Activated T-helper 1 cell treated with Interleukin-2 at 50 U/mL for 16 hours (primary cell): Measurements from ENCODE around the gene GRID1.

Experiments used
- DNase-seq: peaks from one replicate; pipeline ENCODE4 v3.0.0-alpha.2; 2020; ENCODE audit warnings: low read depth

GRID1 gene

DNA sequence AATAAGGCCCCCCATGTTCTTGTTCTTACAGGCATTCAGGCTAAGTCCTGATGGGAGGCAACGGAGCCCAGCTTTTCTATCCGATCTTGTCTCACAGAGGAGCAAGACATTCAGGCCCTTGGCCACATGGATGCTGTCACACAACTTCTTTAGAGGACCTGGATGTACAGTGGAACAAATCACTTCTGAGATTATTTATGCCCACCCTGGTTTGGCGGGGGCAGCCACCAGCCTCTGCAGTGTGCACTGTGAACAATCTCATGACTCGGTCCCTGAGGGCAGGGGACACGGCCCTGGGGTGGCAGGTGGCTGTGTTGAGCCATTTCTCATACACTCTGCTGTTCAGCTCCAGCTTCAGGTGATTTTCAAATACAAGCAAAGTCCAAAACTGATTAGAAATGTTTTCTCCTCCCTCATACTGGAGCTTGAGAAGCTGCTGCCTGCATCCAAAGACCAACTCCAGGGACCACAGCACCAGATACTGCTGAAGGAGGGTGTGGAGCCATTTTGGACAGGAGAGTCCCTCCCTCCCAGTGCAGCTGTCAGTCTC lies 441.3 kb downstream of the GRID1 start:
- no peak for DNase-seq

DNA sequence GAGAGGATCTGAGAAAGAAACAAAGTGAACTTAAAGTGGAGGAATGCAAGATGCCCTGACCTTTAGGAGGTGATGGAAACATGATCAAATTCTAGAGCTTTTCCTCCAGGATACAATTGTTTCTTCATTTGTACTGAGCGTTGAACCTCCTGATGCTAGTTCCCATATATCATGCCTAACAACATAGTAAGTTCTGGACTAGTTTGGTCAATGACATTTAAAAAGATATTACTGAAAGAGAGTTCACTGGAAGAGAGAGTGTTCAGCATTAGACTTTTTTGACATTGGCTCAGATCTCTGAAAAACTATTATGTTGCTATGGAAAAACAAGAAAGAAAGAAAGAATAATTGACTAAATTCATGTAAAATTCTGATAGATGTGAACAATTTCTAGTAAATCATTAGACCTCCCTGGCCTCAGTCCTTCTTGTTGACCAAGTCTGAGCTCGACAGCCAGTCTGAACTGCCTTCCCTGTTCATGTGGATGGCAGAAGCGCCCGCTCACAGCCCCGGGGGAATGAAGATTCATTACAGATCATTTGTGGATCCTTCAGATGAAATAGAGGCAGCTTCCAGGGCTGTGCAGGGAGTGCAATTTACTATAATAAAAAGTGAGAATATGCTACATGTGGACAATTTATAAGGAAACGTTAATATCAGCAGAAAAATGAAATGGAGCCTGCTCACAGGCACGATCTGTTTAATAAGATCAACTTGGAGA lies 442.1 kb downstream of the GRID1 start:
- DNase-seq: no peak

DNA sequence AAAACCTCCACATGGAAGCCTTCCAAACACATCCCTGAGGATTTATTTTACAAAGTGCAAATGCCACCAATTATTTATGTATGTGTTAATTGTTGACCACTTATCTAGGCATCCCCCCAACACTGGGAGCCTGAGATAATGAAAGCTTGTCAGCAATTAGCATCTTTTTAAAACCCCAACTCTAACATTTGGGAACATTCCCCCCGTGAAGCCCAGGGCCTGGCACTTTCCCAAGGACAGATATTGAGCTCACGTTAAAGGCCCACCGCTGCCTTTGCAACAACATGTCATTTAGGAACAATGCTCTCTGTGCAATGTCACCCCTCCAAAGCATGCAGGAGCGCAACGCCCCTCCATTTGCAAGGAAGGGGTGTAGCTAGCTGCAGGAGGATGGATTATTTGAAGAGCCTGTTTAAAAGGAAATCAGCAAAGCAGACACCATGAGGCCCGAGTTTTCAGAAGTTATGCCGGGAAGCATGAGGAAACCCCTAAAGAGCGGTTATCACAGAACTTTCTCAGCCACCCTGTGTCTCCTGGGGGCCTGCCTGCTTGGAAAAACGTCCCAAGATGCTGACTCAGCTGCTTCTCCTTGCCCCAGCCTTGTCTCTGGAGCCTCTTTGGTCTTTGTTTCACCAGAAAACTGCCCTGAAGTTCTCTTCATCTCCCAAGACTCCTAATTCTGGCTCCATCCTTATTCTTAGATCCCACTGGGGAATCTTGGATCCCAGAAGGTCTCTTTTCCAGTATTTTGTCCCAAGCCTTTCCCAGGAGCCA lies 444.1 kb downstream of the GRID1 start:
- DNase-seq: no peak

DNA sequence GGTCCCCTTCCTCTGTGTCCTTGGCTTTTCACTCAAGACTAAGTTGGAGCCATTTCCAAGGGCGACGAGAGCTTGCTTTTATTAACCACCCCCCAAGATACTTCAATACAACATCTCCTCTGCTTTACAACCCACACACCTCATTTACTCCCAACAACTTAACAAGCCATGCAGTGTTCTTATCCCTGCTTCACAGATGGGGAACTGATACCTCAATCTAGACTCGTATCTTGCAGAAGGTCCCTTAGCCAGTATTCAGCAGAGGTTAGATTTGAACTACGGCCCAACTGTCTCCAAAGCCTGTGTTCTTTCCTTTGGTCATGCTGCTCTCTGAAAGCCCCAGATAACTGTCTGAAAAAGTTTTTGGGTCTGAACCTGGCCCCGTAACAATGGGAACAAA lies 444.8 kb downstream of the GRID1 start:
- DNase-seq: no peak

DNA sequence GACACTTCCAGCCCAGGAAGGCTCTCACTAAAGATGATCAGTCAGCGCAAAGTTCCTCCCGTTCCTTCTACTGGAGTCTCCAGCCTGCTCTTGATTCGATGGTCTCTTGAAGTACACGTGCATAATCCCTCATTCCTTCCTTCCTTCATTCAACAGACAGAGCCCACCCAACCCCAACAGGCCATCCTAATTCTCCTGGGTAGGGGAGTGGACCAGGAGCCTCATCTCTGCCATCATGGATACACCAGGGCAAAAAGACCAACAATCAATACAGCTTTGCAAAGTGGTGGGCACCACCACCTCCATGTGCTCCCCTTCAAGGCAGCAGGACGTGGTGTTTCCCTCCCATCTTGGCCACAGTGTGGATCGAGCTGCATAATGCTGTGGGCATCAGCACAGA lies 446.3 kb downstream of the GRID1 start:
- DNase-seq: no peak

DNA sequence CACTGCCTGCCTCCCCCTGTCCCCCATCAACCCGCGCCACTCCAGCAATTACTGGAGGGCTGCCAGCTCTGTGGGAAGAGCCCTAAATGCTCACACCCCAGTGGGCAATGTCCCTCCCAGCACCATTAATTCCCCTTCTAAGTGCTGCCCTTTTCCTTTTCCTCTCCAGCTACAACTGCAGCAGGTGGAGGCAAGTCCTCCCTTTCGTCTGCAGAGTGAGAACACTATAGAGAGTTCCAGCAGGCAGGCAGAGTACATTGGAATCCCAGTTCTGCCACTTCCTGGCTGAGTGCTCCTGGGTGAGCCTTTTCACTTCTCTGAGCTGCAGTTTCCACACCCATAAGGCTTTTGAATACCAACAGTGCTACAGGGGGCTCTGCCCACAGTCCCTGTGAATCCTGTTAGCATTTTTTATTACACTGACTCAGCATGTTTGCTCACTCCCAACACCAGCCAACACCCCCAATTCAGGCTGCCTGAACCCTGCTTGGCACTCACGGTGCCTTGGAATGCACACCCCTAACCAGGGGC lies 447.0 kb downstream of the GRID1 start:
- no peak for DNase-seq

DNA sequence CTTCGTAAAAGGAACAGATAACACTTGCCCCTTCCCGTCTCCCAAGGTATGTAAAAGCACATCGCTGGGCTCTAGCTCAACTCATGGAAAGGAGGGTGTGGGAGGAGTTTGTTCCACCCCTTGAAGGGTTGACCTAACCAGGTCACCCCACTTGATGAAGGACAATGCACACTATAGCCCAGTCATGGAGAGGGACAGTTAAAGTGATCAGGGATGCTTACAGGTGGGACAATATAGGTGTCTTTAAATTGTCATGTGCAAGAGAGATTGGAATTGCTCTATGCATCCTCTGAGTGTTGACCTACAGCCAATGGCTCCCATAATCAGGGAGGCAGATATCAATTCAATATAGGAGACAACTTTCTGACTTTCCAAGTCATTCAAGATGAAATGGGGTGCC lies 448.2 kb downstream of the GRID1 start:
- no peak for DNase-seq

DNA sequence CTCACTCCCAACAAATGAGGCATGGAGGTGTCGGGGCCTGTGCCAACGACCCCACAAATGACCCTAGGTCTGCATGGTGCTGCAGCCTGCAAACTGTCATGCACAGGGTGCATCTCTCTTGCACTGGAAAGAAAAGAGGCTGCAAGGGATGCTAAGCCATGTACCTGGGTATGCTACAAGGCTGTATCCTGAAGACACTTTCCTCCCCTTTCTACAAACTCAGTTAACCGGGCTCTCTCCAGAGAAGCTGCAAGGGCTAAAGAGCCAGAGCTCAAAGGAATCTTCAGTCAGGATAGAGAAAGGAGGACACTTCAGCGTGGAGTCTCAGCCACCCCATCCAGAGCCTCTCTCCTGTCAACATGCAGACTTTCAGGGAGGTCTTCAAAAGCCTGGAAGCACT lies 449.0 kb downstream of the GRID1 start:
- no peak for DNase-seq

DNA sequence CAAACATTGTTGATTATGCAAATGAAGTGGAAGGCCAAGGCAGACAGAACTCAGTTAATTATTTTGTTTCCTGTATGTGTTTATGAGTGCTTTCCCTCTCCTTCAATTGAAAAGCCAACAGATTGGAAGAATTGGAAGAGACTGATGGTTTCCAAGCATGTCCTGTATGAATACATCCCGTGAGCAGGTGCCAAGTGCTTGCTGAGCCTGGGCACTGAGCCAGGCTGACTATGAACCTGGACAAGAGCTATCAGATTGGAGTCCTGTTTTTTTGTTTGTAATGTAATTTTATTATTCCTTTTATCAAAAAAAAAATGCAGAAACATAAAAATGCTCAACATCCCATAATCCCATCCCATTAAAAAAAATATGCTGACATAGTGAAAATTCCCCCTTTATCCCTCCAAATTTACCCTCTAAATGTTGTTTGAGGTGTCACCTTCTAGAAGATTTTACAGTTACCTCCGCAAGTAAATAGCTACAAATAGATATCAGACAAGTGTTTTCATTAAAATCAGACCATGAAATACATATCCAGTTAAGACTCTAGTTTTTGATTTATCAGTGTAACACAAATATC lies 449.5 kb downstream of the GRID1 start:
- no peak for DNase-seq

DNA sequence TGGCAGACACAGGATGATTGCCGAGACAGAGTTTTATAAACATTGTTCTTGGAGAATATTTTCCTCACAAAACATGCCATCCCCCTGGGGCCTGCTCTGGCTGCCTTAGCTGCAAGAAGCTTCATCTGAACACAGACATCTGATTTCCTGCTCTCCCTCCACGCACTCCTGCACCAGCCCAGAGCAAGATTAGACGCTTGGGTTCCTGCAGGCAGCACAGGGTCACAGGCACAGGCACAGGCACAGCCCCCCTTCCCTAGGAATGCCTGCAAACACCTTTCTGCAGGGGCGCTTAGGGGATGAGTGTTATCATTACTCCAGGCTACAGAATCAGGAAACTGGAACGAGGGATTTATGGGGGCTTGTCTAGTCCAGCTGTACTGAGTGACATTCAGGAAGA lies 450.3 kb downstream of the GRID1 start:
- DNase-seq: no peak

DNA sequence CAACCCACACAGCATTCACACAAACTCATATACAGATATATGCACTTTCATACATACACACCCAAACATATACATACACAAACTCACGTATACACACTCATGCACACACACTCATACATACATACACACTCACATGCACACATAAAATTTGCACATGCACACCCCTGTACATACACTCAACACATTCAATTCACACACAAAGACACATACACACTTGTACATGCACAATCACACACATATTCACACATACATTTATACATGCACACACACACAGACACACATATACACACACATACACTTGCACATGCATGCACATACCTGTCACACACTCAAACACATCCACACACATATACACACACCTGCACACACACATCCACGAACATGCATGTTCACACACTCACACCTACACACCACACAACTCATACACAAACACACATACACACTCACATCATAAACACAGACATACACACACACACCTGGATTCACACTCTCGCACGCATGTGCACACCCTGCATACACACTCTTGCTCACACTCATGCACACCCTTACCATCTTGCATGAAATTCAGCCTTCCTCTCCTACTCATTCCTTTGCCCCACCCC lies 451.2 kb downstream of the GRID1 start:
- DNase-seq: no peak

DNA sequence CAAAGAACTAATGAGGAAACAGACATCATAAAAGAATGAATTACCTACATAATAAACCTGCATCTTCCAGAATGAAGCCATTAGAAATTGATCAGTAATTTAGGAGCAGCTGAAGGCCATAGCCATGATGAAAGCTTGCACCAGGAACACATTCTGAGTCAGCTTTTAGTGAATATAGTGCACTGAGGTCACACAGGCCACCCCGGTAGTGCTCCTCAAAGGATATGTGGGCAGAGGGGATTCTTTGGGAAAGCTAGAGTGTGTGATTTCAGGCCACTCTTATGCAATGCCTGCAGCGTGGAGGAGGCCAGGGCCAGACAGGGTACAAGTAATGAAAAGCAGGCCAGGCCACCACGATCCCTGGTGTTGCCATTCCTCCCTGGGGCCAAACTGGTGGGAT lies 451.9 kb downstream of the GRID1 start:
- DNase-seq: no peak

DNA sequence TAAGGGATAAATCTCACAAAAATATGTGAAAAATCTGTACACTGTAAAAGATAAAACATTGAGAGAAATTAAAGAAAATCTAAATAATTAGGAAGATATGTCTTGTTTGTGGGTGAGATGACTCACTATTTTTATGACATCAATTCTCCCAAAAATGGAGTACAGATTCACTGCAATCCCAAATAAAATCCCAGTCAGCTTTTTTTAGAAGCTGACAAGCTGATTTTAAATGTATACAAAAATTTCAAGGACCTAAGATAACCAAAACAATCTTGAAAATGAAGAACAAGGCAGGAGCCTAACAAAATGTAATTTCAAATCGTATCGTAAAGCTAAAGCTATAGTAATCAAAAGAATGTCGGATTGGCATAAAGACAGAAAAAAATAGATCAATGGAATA lies 458.1 kb downstream of the GRID1 start:
- no peak for DNase-seq

DNA sequence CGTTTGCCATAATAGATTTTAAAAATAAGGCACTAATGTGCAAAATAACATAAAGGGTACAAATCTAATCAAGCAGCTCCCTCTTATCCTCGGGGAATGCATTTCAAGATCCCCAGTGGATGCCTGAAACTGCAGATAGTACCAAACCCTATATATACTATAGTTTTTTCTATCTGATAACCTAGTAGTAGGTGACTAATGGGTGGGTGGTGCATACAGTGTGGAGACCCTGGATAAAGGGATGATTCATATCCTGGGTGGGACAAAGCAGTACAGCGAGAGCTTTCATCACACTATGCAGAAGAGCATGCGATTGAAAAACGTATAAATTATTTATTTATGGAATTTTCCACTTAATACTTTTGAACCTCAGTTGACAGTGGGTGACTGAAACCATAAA lies 464.5 kb downstream of the GRID1 start:
- no peak for DNase-seq

DNA sequence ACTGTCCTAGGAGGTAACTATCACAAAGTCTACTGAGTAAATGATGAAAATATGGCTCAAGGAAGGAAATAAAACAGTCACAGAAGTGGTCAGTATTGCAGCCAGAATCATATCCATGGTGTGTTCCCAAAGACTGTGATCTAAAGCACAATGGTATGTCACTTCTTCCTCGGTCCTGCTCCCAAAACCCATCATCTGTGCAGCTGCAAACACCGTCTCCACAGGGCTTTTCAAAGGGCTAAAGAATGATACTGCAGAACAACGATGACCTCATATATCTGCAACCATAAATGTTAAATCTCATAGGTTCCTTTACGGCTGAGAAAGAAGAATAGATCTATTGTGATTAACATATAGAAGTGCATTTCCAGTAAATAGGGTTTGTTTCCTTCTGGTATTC lies 465.0 kb downstream of the GRID1 start:
- DNase-seq: no peak

DNA sequence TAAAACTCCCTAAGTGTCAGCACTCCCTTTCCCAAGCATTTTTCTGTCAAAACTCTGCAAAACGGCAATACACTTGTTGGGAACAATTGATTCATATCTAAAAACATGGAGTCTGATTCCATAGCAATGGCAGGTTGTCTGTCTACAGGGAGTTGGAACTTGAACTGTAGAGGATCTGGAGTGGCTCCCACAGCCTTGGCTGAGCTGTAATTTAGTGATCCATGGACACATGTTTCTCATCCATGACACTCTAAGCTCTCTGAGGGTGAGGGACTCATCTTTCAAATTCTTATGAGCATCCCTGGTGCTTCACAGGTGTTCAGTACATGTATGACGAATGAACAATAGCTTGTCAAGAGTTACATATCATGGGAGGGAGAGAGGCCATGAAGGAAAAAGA lies 466.1 kb downstream of the GRID1 start:
- DNase-seq: no peak

DNA sequence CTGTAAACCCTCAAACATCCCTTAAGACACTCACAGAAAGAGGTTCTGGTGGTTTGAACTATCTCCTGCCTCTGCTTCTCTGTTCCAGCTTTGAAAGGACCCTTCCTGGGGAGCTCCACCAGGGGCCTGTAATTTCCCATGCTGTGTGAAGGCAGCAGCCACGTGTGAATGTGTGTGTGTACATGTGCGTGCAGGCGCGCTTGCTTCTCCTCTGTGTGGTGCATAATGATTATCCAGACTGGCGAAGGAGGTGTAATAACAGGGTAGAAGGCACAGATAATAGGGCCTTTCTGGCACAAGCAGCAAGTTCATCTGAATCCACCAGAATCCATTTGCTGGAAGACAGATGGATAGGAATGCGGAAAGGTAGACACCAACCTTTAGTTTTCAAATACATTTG lies 466.5 kb downstream of the GRID1 start:
- DNase-seq: no peak

DNA sequence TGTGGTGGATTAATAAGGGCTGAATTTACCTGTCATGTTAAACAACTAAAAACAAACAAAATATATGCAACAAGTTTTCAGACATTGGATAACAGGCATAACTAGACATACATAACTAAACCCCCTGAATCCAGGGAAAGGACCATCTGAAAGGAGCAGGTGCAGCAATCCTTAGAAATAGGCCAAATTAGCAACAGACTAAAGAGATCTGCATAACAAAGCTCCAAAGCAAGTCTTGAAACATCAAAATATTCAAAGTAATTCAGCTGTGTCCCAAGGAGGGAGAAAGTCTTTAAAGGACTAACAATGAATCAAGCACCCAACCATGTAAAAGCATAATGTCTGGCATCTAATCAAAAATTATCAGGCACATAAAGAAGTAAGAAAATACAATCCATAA lies 475.1 kb downstream of the GRID1 start:
- no peak for DNase-seq

DNA sequence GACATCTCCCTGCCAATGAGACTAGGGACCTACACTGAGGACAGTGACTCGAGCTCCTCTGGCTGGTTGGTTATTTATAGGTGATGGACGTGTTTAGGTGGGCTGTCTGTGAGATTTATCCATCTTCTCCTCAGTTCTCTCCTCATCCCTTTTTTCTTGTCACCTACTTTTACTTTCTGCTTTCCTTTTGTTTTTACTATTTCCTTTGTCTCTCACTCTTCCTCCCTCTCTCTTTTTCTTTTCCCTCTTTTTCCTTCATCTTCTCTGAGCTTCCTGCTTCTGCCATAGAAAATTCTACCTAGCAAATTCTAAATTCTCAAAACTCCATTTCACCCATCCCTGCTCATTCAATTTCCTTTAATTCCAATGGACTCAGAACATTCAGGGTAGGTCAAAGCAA lies 478.0 kb downstream of the GRID1 start:
- no peak for DNase-seq

DNA sequence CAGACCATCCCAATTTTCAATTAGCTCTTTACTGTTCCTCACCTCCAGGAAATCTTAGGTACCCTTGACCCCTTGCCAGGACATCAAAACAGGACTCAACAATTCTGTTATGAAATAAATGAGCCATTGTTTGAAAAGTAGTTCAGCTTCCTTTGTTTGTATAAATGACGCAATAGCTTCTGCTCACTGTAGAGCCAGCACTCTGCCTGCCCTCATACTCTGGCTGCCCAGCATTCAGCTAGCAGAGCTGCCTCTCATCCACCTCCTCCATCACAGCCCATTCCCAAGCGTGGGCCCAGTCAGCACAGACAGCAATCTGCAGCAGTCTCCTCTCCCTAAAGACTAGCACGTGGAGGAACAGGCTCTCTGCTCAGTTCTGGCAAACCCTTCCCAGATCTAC lies 478.6 kb downstream of the GRID1 start:
- DNase-seq: no peak

DNA sequence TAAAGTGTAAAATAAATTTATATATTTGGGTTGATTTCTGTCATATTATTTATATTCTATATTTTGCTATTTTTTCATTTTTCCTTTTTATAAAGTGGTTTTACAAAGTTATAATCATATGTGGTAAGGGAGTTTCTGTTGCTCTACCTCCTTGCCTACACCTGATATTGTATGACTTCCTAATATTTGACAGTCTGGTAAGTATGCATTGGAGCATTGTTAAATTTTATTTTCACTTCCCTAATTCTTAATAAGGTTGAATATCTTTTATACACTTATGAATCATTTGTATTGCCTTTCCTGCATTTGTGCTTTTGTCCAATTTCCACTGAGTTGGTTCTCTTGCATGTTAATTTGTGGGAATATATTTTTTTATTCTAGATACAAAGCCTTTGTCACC lies 492.4 kb downstream of the GRID1 start:
- no peak for DNase-seq

DNA sequence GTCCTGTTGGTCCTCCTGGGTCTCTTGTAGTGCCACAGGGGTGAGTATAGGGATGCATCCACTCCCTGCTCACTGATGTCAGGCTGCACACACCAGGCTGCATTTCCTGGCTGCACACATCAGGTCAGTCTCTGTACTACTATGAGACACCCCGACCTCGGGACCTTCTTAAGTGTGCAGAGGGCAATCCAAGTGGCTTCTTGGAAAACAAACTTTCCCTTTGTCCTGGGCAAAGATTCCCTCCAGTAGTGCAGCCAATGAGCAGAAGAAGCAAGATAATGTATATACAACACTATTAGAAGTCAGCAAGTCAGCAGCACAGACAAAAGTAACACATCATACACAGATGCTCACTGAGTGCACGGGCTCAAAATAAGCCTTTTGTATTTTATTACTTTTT lies 493.5 kb downstream of the GRID1 start:
- DNase-seq: no peak
